ENCODE results near the gene GNG14. TPM values are rescaled to one million over a fixed set of nuclear protein-coding genes. Genes with fewer than 3 reads are reported as not detected.

The GNG14 gene
- polyA plus RNA-seq, 3 donors, result not detected

- Histone ChIP-seq H3K27ac (ENCODE audit: low read depth in 1 of 2, low read length in 2 of 2) (no peak overlapping the region), H3K27me3 (ENCODE audit: control insufficient read depth in 2 of 2, insufficient read depth in 2 of 2, low read length in 2 of 2) (no peaks in the 10 kb centered on the region), H3K9me3 (replicated peaks in 1 of 2; ENCODE audit: control insufficient read depth in 1 of 2, insufficient read depth in 1 of 2, low read length in 2 of 2) (no peaks in the 10 kb centered on the region), H3K9ac (ENCODE audit: insufficient read depth, low read length, poor library complexity, severe bottlenecking) (no peak overlapping the region), H4K20me1 (ENCODE audit: insufficient read depth, low read length) (peaks cover 3% of the 10 kb centered on the region), H3K79me2 (ENCODE audit: insufficient read depth, low read length) (peaks cover 4% of the 10 kb centered on the region), H3K36me3 (replicated peaks in 1 of 2; ENCODE audit: control insufficient read depth in 1 of 2, insufficient read depth in 2 of 2, low read length in 2 of 2) (peaks cover 0 to 2% of the 10 kb centered on the region in 2 donors), H2AFZ (ENCODE audit: insufficient read depth, low read depth, low read length, poor library complexity, severe bottlenecking) (no peak overlapping the region), H3K4me3 (replicated peaks in 1 of 3; ENCODE audit: low read depth in 2 of 3, low read length in 3 of 3) (no peak overlapping the region), H3K4me1 (ENCODE audit: control insufficient read depth in 1 of 2, insufficient read depth in 2 of 2, low read length in 2 of 2) (peaks cover 12 to 14% of the 10 kb centered on the region in 2 donors), H3K4me2 (replicated peaks; ENCODE audit: extremely low read depth, low read length, poor library complexity, severe bottlenecking) (no peak overlapping the region)
- Mint-ChIP-seq H3K4me3 (no peak overlapping the region), H3K9me3 (no peaks in the 10 kb centered on the region), H3K27me3 (ENCODE audit: low read depth in 3 of 3) (peaks cover 0 to 5% (median 0%) of the 10 kb centered on the region in 3 donors), H3K4me1 (peaks cover 14% of the 10 kb centered on the region), H3K36me3 (no peaks in the 10 kb centered on the region), H3K27ac (no peak overlapping the region)
- intact Hi-C loops (cut with micrococcal nuclease), result no loop called here
- no peak for TF ChIP-seq CTCF (IDR thresholded peaks at IDR 0.05)
- DNase-seq, result no peak
- WGBS (ENCODE audit: insufficient coverage), result 88% methylated on average over 1 of the region's 3 CpGs
Measured at GRCh38 chr19:12685831-12686230, 2.0 kb upstream of the GNG14 start.

GRCh38 chr19:12689012-12689411 lies 1.2 kb downstream of the GNG14 start:
- H3K27me3 ChIP-seq (ENCODE audit: control insufficient read depth in 2 of 2, insufficient read depth in 2 of 2, low read length in 2 of 2), result no peaks in the 10 kb centered on the region
- H3K79me2 ChIP-seq (ENCODE audit: insufficient read depth, low read length), result no peaks in the 10 kb centered on the region
- no peaks in the 10 kb centered on the region for H3K4me1 ChIP-seq (ENCODE audit: control insufficient read depth in 1 of 2, insufficient read depth in 2 of 2, low read length in 2 of 2)
- no peaks in the 10 kb centered on the region for H3K36me3 Mint-ChIP-seq
- no peaks in the 10 kb centered on the region for H3K9me3 ChIP-seq (replicated peaks in 1 of 2; ENCODE audit: control insufficient read depth in 1 of 2, insufficient read depth in 1 of 2, low read length in 2 of 2)
- DNase-seq, result no peak
- H3K36me3 ChIP-seq (replicated peaks in 1 of 2; ENCODE audit: control insufficient read depth in 1 of 2, insufficient read depth in 2 of 2, low read length in 2 of 2), result peaks cover 0 to 2% of the 10 kb centered on the region in 2 donors
- H3K27ac ChIP-seq (ENCODE audit: low read depth in 1 of 2, low read length in 2 of 2), result no peak overlapping the region
- H3K4me2 ChIP-seq (replicated peaks; ENCODE audit: extremely low read depth, low read length, poor library complexity, severe bottlenecking), result no peak overlapping the region
- 74% methylated on average over 12 of the region's 12 CpGs for WGBS (ENCODE audit: insufficient coverage)
- H3K9ac ChIP-seq (ENCODE audit: insufficient read depth, low read length, poor library complexity, severe bottlenecking), result no peak overlapping the region
- H4K20me1 ChIP-seq (ENCODE audit: insufficient read depth, low read length), result no peaks in the 10 kb centered on the region
- H3K4me1 Mint-ChIP-seq, result peaks cover 8% of the 10 kb centered on the region
- H3K9me3 Mint-ChIP-seq, result no peaks in the 10 kb centered on the region
- H3K4me3 Mint-ChIP-seq, result no peak overlapping the region
- no peak for TF ChIP-seq CTCF (IDR thresholded peaks at IDR 0.05)
- no peak overlapping the region for H3K4me3 ChIP-seq (replicated peaks in 1 of 3; ENCODE audit: low read depth in 2 of 3, low read length in 3 of 3)
- no peak overlapping the region for H2AFZ ChIP-seq (ENCODE audit: insufficient read depth, low read depth, low read length, poor library complexity, severe bottlenecking)
- H3K27me3 Mint-ChIP-seq (ENCODE audit: low read depth in 3 of 3), result peaks cover 0 to 1% (median 0%) of the 10 kb centered on the region in 3 donors
- H3K27ac Mint-ChIP-seq, result no peak overlapping the region
- intact Hi-C loops (cut with micrococcal nuclease), result no loop called here
